Osteoblast (primary cell): ENCODE results near the gene P2RY14. TPM values are rescaled to one million over a fixed set of nuclear protein-coding genes. Genes with fewer than 3 reads are reported as not detected.

ENCODE experiments used
- DNase-seq: peaks from one replicate; pipeline ENCODE4 v3.0.0; 2011; ENCODE audit warnings: low spot score, mixed read lengths; ENCODE audit not compliant: insufficient read length; ENCODE audit errors: missing footprints
- H2AFZ ChIP-seq: 2 replicates; pipeline ENCODE4 v1.6.0; 2011; ENCODE audit warnings: mild to moderate bottlenecking, low read length
- H3K27ac ChIP-seq: 2 replicates; pipeline ENCODE4 v1.5.1; 2011; ENCODE audit warnings: mild to moderate bottlenecking, low read depth, low read length, moderate library complexity
- H3K27me3 ChIP-seq: 2 replicates; pipeline ENCODE4 v1.6.0; 2012; ENCODE audit warnings: mild to moderate bottlenecking, control low read depth, inconsistent platforms, low read length, moderate library complexity; ENCODE audit not compliant: insufficient read depth
- H3K36me3 ChIP-seq: 2 replicates; pipeline ENCODE4 v1.5.1; 2011; ENCODE audit warnings: mild to moderate bottlenecking, low read length, control low read depth, moderate library complexity; ENCODE audit not compliant: insufficient read depth
- H3K4me1 ChIP-seq: 2 replicates; pipeline ENCODE4 v1.5.1; 2011; ENCODE audit warnings: mild to moderate bottlenecking, low read length, control low read depth, moderate library complexity; ENCODE audit not compliant: insufficient read depth
- H3K4me2 ChIP-seq: 2 replicates; pipeline ENCODE4 v1.6.0; 2011; ENCODE audit warnings: mild to moderate bottlenecking, low read length; ENCODE audit not compliant: insufficient read depth
- H3K4me3 ChIP-seq: fragments of 200-600 bp; sonication (generic); 3 replicates; pipeline ENCODE4 v1.5.1; 2012; ENCODE audit warnings: mild to moderate bottlenecking, low read length, inconsistent platforms; ENCODE audit not compliant: insufficient read depth
- H3K79me2 ChIP-seq: 2 replicates; pipeline ENCODE4 v1.6.0; 2012; ENCODE audit warnings: mild to moderate bottlenecking, low read length, control low read depth, inconsistent platforms; ENCODE audit not compliant: insufficient read depth
- H3K9me3 ChIP-seq: 2 replicates; pipeline ENCODE4 v1.5.1; 2011; ENCODE audit warnings: low read depth, low read length, control low read depth
- H4K20me1 ChIP-seq: 2 replicates; pipeline ENCODE4 v1.6.0; 2012; ENCODE audit warnings: mild to moderate bottlenecking, low read length, control low read depth; ENCODE audit not compliant: insufficient read depth
- CTCF ChIP-seq: IDR thresholded peaks from 2 replicates; pipeline ENCODE4 v1.5.1; 2011; ENCODE audit warnings: mild to moderate bottlenecking, low read depth, low read length, moderate library complexity; ENCODE audit errors: extremely low read depth
- total RNA-seq: library from RNA; depleted of rRNA; stranded (reverse); fragments of >200 nt; gene quantifications from 2 replicates; pipeline ENCODE4 v1.2.3, GENCODE V29; 2012

The P2RY14 gene
- total RNA-seq, 1 donor = not detected

DNA sequence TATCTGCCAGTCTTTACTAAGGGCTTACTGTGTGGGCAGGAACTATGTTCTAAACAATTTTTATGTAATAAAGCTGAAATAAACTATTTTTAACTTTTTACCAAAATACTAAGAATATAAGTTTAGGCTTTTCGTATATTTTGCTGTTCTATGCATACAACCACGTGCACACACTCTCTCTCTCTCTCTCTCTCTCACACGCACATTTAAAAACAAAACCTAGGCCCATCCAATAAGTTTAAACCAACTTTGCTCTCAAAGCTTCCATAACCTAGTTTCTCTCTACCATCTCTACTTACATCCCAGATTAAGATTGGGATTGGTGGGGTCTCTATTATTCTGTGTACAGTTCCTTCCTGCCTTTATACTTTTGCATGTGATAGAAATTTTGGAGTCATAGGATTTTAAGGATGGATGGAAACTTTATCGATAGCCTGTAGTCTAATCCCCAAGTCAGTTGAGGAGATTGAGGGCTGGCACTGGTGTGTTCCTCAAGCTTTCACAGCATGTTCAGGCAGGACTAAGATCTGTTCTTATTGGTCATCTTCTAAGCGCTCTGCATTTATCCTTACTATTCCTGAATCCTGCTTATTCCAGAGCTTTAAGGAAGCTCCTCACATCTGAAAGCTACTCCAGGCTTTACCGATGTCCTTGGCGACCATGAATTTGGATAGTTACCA lies 77.2 kb downstream of the P2RY14 start:
- Histone ChIP-seq H3K27me3 (no peaks in the 10 kb centered on the region), H3K79me2 (no peaks in the 10 kb centered on the region), H3K4me1 (peaks cover 5% of the 10 kb centered on the region), H3K27ac (no peak overlapping the region), H3K4me3 (no peak overlapping the region), H3K9me3 (no peaks in the 10 kb centered on the region), H3K36me3 (no peaks in the 10 kb centered on the region), H2AFZ (no peak overlapping the region), H3K4me2 (no peak overlapping the region), H4K20me1 (no peaks in the 10 kb centered on the region)
- TF ChIP-seq CTCF = no peak
- no peak for DNase-seq

DNA sequence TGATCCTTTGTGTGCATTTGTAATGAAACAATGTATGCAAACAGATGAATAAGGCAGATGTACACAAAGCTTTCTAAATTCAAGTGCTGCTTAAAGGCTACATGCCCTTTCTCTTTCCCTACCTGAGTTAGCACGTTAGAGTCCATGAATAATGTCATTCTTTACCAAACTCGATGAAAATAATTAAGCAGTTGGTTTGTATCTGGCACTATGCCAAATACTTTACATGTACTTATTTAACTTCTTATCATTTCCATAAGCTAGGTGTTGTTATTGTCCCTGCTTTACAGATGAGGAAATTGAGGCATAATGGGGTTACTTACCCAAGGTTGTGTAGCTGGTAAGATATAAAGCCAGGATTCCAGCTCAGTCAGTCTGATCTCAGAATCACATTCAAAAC lies 77.8 kb downstream of the P2RY14 start:
- no peaks in the 10 kb centered on the region for H3K9me3 ChIP-seq
- no peak for DNase-seq

DNA sequence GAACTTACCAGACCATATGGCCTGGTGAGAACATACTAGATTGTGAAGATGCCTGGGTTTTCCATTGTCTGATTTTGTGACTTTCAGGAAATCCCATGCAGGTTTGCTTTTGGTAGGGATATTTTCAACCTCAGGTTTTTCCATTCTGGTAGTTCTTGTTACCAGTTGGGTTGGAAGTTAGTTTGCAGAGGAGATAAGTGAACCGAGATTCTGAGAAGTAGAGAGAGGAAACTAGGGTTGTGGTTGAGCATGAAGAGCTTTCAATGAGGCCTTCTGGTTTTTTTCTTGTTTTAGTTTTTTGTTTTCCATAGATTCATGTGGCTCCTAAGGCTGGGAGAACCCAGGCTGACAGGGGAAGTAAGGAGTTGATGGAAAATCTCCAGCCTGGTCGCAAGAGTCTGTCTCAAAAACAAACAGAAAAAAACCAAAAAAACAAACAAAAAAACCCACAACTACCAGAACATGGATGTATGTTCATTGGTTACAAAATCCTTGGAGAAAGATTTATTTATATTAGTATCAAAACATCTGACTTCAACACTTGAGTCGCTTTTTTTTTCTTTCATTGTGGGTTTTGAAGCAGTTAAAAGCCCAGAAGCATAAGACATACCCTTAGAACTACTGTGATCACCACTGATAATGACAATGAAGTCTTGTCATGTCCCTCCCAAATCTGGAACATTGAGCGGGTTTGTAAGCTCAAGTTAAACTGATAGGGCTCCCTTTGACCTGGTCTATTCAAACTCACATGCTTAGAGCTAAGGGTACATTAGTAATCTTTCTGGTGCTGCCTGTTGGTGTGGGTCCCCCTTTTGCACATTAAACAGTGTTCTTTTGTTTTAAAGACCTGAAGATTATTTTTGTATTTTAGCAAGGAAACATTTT lies 78.5 kb downstream of the P2RY14 start:
- TF ChIP-seq CTCF = no peak
- Histone ChIP-seq H3K27ac (no peak overlapping the region), H3K4me2 (no peak overlapping the region), H2AFZ (no peak overlapping the region), H3K4me1 (peaks cover 5% of the 10 kb centered on the region), H3K79me2 (no peaks in the 10 kb centered on the region), H3K9me3 (no peaks in the 10 kb centered on the region), H3K27me3 (no peaks in the 10 kb centered on the region), H4K20me1 (no peaks in the 10 kb centered on the region), H3K36me3 (no peaks in the 10 kb centered on the region), H3K4me3 (no peak overlapping the region)
- DNase-seq = no peak

More for the DNA sequence above, 77.8 kb downstream of the P2RY14 start:
- Histone ChIP-seq H3K79me2 (no peaks in the 10 kb centered on the region), H3K27ac (no peak overlapping the region), H3K4me1 (peaks cover 5% of the 10 kb centered on the region), H4K20me1 (no peaks in the 10 kb centered on the region), H3K4me2 (no peak overlapping the region), H3K4me3 (no peak overlapping the region), H3K36me3 (no peaks in the 10 kb centered on the region), H2AFZ (no peak overlapping the region), H3K27me3 (no peaks in the 10 kb centered on the region)
- no peak for TF ChIP-seq CTCF

DNA sequence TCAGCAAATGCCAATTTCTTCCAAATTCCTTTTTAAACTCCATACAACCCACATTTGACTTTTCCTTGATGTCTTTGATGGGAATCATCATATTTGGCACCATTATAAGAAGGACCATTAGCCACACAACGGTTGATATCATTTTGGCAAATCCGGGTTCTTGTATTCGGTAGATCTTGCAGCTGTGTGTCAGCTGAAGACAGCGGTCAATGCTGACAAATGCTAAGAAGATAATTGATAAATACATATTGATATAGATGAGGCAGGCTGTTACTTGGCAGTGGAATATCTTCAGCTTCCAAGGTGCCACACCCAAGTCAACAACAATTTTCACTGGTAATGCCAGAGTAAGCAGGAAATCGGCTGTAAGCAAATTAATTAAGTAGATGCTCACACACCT lies 79.5 kb downstream of the P2RY14 start:
- Histone ChIP-seq H3K4me1 (peaks cover 5% of the 10 kb centered on the region), H3K4me2 (no peak overlapping the region)
- TF ChIP-seq CTCF = no peak

More for the DNA sequence above, 79.5 kb downstream of the P2RY14 start:
- no peaks in the 10 kb centered on the region for H4K20me1 ChIP-seq
- no peak overlapping the region for H3K27ac ChIP-seq
- no peaks in the 10 kb centered on the region for H3K9me3 ChIP-seq
- H3K27me3 ChIP-seq = no peaks in the 10 kb centered on the region
- no peak overlapping the region for H2AFZ ChIP-seq
- DNase-seq = no peak
- H3K79me2 ChIP-seq = no peaks in the 10 kb centered on the region
- no peaks in the 10 kb centered on the region for H3K36me3 ChIP-seq
- H3K4me3 ChIP-seq = no peak overlapping the region
